Stimulated activated CD4-positive, alpha-beta T cell treated with anti-CD3 and anti-CD28 coated beads, Interleukin-4, amount 100 ng/mL, for 4 hours (primary cell): ENCODE data around the gene VRTN.
A peak's percentile ranks its signal among the peaks of the same experiment; 100 is the strongest.
"Not testable (repeated sequence)": the region's sequence is repeated elsewhere in the genome, so short reads cannot be mapped to it uniquely, and the experiment has no call there.

Experiments
- DNase-seq, 2 experiments: peaks; one replicate each; pipeline ENCODE4 v3.0.0-alpha.2; 2020

Gene VRTN

DNA sequence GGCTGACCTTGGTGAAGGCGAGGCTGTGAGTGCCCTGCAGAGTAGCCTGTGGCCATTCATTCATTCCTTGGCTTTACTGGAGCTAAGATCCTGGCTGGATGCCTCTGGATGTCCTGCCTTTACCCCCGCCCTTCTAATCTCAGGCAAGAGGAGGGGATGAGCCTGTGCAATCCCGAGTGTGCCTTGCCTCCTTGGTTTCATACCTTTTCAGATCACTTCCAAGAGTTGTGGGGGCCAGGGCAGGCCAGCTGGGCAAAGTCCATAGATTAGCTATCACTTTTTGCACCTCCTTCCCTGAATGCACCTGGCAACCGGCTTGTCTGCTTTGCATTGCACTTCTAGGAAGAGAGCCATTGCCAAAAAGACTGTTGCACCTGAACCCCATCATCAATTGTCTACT is 1.5 kb downstream of the VRTN start:
- DNase-seq = no peak

DNA sequence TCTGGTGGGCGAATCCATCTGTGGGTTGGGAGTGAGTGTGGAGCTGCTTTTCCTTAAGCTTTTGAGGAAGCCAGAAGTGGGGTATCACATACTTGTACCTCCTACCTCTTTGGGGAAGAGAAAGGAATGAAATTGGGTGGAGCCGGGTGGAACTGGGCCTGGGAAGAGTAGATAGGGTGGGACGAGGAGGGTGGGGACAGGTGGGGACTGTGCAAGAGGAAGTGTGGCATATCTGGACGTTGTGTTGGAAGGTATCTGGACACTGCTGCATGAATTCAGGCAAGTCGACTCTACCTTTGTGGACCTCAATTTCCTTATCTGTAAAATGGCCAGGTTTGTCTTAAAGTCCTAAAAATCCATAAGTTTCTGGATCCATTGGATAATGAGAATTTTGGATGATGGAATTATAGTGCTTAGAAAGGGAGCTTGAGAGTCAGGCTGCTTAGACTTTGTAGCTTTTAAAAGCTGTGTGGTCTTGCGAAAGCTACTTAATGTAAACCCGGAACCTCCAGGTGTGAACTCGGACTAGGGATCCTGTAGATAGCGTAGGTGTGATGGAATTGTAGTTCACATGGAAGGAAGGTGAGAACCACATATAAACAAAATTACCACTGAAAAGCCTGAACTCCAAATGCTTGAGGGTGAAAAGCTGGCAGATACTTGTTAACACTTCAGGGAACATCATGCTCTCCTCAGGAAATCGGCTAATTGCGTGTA is 2.1 kb downstream of the VRTN start:
- no peak for DNase-seq

DNA sequence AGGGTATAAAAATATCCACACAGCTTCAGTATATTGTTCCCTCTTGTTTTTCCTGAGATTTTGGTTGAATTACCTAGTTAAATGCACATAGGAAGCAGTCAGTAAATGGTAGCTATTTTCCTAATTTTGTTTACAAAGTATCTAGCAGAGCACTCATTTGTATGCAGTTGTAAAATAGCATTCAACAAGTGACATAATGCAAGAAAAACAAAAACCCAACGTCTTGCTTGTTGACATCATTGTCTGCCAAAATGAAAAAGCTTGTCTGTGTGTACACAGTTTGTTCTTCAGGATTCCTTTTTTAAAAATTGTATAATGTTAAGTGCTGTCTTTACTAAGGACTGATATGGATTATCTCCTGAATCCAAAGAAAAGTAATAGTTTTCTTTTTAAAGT is 2.7 kb downstream of the VRTN start:
- DNase-seq = no peak

DNA sequence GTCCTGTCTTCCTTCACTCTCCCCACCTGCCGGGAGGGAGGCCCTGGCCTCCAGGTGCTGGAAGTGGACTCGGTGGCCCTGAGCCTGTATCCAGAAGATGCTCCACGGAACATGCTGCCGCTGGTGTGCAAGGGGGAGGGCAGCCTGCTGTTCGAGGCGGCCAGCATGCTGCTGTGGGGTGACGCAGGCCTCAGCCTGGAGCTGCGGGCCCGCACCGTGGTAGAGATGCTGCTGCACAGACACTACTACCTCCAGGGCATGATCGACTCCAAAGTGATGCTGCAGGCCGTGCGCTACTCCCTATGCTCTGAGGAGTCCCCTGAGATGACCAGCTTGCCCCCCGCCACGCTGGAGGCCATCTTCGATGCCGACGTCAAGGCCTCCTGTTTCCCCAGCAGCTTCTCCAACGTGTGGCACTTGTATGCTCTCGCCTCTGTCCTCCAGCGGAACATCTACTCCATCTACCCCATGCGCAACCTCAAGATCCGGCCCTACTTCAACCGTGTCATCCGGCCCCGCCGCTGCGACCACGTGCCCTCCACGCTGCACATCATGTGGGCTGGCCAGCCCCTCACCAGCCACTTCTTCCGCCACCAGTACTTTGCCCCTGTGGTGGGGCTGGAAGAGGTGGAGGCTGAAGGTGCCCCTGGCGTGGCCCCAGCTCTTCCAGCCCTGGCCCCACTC is 8.8 kb downstream of the VRTN start:
- DNase-seq = no peak

DNA sequence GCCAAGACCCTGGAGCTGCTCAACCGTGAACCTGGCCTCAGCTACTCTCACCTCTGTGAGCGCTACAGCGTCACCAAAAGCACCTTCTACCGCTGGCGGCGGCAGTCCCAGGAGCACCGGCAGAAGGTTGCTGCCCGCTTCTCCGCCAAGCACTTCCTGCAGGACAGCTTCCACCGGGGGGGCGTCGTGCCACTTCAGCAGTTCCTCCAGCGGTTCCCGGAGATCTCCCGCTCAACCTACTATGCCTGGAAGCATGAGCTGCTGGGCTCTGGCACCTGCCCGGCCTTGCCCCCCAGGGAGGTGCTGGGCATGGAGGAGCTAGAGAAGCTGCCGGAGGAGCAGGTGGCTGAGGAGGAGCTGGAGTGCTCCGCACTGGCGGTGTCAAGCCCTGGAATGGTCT is 9.3 kb downstream of the VRTN start:
- no peak for DNase-seq

DNA sequence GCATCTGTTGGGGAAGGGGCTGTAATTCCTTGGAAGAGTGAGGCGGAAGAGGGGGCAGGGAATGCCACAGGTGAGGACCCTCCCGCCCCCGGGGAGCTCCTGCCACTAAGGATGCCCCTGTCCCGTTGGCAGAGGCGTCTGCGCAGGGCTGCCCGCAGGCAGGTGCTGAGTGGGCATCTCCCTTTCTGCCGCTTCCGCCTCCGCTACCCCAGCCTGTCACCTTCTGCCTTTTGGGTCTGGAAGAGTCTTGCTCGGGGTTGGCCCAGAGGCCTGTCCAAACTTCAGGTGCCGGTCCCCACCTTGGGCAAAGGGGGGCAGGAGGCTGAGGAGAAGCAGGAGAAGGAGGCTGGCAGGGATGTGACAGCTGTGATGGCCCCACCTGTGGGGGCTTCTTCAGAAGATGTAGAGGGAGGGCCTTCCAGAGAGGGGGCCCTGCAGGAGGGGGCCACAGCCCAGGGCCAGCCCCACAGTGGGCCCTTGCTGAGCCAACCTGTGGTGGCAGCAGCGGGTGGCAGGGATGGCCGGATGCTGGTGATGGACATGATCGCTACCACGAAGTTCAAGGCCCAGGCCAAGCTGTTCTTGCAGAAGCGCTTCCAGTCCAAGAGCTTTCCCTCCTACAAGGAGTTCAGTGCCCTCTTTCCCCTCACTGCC is 10.0 kb downstream of the VRTN start:
- no peak for DNase-seq

DNA sequence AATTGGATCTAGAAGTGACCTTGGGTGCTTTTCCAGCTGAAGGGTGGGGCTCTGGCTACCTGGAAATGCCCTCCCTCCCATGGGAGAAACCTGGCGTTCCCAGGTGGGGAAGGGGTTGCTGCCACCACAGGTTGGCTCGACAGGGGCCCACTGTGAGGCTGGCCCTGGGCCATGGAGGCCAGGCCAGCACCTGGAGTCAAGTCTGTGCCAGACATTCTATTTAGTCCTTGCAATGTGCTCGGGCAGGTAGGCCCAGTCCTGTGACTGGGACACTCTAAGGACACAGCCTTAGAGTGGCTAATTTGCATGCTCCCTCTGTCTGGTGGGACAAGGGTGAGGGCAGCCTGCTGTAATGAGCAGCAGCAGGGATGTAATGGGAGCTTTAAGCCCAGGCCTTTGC is 11.9 kb downstream of the VRTN start:
- DNase-seq = no peak

DNA sequence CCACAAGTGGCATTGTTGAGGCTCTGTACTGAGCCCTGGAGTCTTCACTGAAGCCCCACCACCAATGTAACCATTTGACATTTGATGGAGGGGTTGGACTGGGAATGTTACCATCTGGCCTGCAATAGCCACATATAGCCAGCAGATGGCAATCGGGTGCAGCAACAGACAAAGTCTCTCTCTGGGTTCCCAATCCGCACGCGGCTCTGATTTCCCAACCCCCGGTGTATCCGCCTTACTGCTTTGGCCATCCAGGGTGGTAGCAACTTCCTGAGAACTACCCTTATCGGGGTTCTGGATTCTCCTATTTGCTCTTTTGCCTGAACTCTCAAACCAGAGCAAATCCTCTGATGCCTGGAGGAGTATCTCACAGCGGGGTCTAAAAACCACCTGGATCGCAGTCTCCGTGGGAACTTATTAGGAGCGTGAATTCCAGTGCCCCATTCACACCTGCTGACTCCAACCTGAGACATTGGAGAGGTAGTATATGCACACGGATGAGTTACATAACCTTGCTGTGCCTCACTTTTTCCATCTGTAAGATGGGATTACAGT is 14.2 kb downstream of the VRTN start:
- peak; percentile 54 to 60 for DNase-seq

DNA sequence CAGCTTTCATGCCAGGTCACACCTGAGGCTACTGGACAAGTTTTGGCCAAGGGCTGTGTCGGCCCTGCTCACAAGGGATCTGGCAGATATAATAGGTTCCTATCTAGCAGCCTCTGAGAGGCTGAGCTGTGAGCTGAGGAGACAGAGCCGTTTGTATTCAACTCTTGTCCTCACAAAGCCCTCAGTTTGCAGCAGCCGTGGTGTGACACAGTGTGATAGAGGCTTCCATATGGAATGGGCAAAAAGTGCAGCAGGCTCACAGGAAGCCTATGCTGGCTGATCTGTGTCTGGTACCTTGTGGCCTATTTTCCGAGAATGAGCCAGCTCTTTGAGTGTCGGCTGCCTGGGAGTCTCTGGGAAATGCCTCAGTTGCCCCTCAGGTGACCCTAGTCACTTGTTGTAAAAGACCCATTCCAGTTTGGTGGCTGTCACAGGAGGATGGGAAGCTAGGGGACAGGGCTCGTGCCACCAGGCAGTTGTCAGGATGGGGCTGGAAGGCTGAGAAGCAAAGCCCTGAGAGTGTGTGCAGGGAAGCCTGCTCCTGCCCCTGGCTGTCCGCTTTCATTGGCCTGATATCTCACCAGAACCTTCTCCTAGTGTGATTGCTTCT is 16.1 kb downstream of the VRTN start:
- no peak for DNase-seq

DNA sequence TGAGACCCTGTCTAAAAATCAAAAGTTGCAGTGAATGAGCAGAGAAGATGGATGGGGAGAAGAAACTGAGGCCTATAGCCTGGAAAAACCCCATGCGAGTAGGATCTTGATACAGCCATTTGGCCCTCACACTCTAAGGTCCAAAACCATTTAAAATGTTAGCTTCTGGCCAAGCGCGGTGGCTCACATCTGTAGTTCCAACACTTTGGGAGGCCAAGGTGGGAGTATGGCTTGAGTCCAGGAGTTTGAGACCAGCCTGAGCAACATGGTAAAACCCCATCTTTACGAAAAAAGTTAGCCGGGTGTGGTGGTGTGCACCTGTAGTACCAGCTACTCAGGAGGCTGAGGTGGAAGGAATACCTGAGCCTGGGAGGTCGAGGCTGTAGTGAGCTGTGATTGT is 19.8 kb downstream of the VRTN start:
- no peak for DNase-seq

DNA sequence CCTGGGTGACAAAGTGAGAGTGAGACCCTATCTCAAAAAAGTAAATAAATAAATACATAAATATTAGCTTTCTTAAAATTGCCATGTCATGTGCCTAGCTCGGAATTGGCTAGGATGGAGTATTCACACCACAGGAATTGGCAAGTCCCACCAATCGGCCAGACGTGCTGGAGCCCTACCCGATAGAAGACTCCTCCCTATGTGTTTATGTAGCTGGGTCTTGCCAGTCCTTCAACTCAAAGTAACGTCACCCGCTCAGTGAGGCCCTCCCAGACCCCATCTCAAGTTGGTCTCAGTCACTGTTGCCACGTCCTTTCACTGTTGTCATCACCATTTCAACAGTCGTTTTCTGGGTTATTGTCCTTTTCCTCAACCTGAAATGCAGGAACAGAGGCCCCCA is 20.2 kb downstream of the VRTN start:
- DNase-seq = no peak

DNA sequence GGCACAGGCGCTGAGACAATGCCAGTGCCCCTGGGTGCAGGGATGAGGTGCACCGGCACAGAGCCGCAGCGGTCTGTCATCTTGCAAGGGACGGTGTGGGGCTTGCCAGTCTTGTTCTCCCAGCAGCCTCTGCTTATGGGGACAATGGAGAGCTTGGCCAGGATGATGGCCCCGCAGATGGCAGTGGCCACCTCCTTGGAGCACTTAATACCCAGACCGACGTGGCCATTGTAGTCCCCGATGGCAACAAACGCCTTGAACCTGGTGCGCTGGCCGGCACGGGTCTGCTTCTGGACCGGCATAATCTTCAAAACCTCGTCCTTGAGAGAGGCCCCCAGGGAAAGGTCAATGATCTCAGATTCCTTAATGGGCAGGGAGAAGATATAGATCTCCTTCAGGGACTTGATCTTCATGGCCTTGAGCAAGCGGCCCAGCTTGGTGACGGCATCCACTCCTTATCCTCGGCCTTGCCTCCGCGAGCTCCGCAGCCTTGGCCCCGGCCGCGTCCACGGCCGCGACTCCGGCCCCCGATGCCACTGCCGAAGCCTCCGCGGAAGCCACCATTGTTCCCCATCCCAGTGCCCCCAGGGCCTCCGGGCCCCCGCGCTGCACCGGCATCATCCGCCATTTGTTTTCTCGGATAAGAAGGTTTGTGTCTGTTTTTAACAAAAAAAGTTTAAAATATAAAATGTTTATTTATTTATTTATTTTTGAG is 29.9 kb downstream of the VRTN start:
- no peak for DNase-seq

DNA sequence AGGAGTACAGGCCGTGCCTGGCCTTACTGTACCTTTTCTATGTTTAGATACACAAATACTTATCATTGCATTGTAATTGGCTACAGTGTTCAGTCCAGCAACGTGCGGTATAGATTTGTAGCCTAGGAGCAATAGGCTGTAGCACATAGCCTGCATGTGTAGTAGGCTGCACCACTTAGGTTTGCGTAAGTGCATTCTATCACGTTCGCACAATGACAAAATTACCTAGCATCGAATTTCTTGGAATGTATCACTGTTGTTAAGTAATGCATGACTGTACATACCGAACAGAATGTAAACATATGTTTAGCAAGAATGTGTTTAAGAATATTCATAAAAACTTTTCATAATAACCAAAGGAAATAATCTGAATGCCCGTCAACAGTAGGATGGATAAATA is 31.9 kb downstream of the VRTN start:
- DNase-seq = no peak

DNA sequence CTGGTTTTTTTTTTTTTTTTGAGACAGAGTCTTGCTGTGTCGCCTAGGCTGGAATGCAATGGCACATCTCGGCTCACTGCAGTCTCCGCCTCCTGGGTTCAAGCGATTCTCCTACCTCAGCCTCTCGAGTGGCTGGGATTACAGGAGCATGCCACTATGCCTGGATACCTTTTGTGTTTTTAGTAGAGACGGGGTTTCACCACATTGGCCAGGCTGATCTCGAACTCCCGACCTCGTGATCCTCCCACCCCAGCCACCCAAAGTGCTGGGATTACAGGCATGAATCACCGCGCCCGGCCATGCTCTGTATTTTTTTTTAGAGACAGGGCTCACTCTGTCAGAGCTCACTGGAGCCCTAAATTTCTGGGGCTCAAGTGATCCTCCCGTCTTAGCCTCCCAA is 32.6 kb downstream of the VRTN start:
- DNase-seq = no peak

DNA sequence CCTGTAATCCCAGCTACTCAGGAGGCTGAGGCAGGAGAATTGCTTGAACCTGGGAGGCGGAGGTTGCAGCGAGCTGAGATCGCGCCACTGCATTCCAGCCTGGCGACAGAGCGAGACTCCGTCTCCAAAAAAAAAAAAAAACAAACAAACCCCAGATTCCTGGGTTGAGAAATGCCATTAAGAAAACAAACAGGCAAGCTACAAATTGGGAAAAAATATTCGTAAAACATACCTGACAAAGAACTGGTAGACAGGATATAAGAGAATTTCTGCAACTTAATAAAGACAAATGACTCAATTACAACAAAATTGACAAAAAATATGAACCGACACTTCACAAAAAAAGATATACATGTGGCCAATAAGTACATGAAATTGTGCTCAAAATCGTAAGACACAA is 33.3 kb downstream of the VRTN start:
- DNase-seq = not testable (repeated sequence)

DNA sequence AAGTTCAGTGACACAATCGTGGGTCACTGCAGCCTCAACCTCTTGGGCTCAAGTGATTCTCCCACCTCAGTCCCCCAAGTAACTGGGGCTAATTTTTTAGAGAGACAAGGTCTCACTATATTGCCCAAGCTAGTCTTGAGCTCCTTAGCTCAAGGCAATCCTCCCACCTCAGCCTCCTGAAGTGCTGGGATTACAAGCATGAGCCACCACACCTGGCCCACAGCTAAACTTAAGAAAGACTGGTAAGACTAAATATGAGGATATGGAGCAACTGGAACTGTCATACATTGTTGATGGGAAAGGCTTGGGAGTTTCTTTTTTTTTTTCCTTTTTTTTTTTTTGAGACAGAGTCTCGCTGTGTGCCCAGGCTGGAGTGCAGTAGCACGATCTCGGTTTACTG is 34.0 kb downstream of the VRTN start:
- DNase-seq = no peak

DNA sequence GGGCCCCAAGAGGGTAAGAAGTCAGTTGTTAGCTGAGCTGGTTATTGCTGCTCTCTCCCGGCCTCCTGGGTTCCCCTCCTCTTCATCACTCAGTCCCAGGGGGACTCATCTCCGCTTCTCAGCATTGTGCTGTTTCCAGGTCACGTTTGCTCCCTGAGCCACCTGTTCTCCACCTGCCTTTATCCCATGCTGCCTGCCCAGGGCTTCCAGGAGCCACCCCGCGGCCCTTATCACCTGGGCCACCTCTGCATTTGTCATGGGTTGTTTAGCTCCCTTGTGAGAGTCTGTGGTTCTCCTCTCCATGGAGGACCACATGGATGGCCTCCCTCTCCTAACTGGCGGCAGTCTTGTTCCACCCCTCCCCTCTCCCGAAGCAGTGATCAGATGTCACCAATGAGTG is 41.7 kb downstream of the VRTN start:
- DNase-seq = no peak

DNA sequence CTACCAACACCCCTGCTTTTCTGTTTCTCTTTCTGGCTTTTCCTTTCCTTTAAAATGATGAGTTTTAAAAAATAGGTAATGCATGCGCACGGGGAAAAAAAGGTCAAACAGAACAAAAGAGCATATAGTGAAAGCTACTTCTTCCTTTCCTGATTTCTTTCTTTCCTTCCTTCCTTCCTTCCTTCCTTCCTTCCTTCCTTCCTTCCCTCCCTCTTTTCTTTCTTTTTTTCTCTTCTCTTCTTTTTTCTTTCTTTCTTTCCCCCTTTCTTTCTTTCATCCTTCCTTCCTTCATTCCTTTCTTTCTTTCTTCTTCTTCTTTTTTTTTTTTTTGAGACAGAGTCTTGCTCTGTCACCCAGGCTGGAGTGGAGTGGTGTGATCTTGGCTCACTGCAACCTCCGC is 42.2 kb downstream of the VRTN start:
- not testable (repeated sequence) for DNase-seq

DNA sequence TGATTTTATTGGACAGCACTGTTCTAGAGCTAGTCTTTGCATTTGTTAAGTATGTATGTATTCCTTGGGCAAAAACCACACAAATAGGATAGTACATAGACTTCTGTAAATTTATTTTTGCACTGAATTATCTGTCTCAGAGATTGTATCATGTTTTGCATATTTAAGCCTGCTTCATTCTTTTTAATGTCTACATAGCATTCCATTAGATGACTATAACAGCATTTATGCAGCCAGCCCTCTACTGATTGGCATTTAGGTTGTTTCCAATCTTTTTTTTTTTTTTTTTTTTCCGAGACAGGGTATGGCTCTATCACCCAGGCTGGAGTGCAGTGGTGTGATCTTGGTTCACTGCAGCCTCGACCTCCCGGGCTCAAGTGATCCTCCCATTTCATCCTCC is 43.2 kb downstream of the VRTN start:
- no peak for DNase-seq

DNA sequence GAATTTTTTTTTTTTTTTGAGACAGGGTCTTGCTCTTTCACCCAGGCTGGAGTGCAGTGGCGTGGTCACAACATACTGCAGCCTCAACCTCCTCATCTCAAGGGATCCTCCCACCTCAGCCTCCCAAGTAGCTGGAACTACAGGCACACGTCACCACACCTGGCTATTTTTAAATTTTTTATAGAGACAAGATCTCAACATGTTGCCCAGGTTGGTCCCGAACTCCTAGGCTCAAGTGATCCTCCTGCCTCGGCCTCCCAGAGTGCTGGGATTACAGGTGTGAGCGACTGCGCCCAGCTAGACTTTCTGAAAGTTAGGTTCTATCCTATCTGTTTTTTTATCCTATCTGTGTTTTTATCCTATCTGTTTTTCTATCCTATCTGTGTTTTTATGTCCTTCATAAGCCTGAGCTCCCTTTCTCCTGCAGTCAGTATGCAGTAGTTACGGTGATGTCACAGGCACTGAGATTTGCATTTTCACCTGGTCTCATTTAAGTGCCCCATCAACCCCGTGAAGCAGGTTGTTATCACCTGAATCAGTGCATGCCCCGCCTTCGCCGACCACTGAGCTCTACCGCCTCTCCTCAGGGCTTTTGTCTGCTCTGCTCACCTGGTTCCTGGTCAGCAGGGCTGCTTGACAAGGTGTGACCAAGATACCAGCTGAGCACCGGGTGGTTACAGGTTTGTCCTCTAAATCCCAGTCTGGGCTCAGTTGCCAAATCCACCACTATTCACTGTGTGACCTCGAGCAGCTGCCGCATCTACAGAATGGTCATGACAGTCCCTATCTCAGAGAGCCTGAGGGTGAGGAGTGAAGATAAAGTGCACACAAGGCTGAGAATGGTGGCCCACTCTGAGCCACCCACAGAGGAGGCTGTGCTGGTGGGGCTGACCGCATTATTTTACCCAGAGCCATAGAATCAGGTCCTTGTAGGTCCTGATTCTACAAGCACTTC is 44.6 kb downstream of the VRTN start:
- no peak for DNase-seq

DNA sequence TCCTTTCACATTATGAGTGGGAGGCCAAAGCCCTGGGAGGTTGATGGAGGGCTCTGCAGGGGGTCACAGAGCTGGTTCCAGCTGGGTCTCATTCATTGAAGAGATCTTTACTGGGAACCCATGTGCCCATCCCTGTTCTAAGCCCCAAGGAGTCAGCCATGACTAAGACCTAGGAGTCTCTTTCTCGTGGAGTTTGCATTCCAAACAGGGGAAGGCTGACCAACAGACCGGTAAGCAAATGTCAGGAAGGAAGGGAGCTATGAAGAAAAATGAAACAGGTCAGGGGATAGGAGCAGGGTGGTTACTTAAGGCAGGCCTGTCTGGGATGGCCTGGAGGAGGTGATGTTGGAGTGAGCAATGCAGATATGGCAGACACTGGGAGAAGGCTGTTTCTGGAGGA is 46.3 kb downstream of the VRTN start:
- no peak for DNase-seq

DNA sequence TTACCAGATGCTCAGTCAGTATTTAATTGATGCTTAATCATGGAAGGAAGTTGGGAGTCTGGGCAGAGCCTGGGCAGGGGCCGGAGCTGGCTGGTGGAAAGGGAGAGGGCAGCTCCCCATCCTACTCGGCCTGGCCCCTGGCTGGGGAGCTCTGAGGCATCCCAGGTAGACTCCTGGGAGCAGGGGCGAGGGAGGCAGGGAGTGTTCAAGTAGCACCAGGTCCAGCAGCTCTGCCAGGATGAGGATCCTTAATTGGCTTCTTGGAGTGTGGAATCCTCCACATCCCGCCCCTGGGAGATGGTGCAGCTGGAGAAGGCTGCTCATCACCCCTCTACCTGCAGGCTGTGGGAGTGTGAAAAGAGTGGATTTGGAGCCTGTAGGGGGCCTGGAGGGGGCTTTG is 46.8 kb downstream of the VRTN start:
- no peak for DNase-seq
